Measurements from ENCODE around the gene WDR47.

- no peak for TF ChIP-seq SNAI2 (CRISPR knock-in tag; IDR thresholded peaks at IDR 0.05)
- TF ChIP-seq POU6F1 (CRISPR knock-in tag; IDR thresholded peaks at IDR 0.05; ENCODE audit: borderline replicate concordance, low read depth): no peak
- no peak for TF ChIP-seq BACH2 (CRISPR knock-in tag; IDR thresholded peaks at IDR 0.05; ENCODE audit: borderline replicate concordance)
- no peak for TF ChIP-seq PATZ1 (CRISPR knock-in tag; IDR thresholded peaks at IDR 0.05; ENCODE audit: borderline replicate concordance)
- TF ChIP-seq PPARA (CRISPR knock-in tag; IDR thresholded peaks at IDR 0.05; ENCODE audit: borderline replicate concordance): no peak
- no peak for TF ChIP-seq ZNF70 (CRISPR knock-in tag; IDR thresholded peaks at IDR 0.05)
- TF ChIP-seq CSRNP3 (CRISPR knock-in tag; IDR thresholded peaks at IDR 0.05): no peak
- no peak for TF ChIP-seq ESRRG (CRISPR knock-in tag; IDR thresholded peaks at IDR 0.05)
- no peak for TF ChIP-seq ARNTL (CRISPR knock-in tag; IDR thresholded peaks at IDR 0.05; ENCODE audit: borderline replicate concordance, low read depth)
- TF ChIP-seq ISL1 (CRISPR knock-in tag; IDR thresholded peaks at IDR 0.05): no peak
- no peak for TF ChIP-seq RARB (CRISPR knock-in tag; IDR thresholded peaks at IDR 0.05)
These were observed 14.1 kb downstream of the WDR47 start for GRCh38 chr1:109027841-109028240.
